ENCODE results near the gene RERE. TPM values are rescaled to one million over a fixed set of nuclear protein-coding genes. Genes with fewer than 3 reads are reported as not detected.

The RERE gene
- total and polyA plus RNA-seq, 2 experiments from 2014 or later, result 39.8 to 62.8 TPM

- Histone ChIP-seq H3K27ac (no peak overlapping the region), H3K4me2 (no peak overlapping the region), H3K4me3 (no peak overlapping the region), H2AFZ (no peak overlapping the region), H3K36me3 (replicated peaks; ENCODE audit: insufficient read depth, low read depth) (no peaks in the 10 kb centered on the region), H4K20me1 (ENCODE audit: insufficient read depth, poor library complexity, severe bottlenecking) (peaks cover 41% of the 10 kb centered on the region), H3K79me2 (peaks cover 100% of the 10 kb centered on the region), H3K9me3 (ENCODE audit: low read depth) (no peaks in the 10 kb centered on the region), H3K9me2 (replicated peaks; ENCODE audit: insufficient read depth) (no peaks in the 10 kb centered on the region), H3K4me1 (ENCODE audit: insufficient read depth) (peaks cover 26% of the 10 kb centered on the region), H3K27me3 (no peaks in the 10 kb centered on the region)
- DNase-seq (ENCODE audit: low spot score), result no peak
- WGBS (ENCODE audit: low lambda C conversion rate, missing lambda C conversion rate), result 99% methylated on average over 4 of the region's 4 CpGs
- TF ChIP-seq CTCF (IDR thresholded peaks at IDR 0.05; ENCODE audit: poor library complexity), result no peak
Observed at GRCh38 chr1:8810987-8811386, 6.5 kb downstream of the RERE start.

GRCh38 chr1:8809342-8809736 is 8.1 kb downstream of the RERE start:
- Histone ChIP-seq H2AFZ (no peak overlapping the region), H3K4me2 (no peak overlapping the region), H3K36me3 (replicated peaks; ENCODE audit: insufficient read depth, low read depth) (no peaks in the 10 kb centered on the region), H3K4me1 (ENCODE audit: insufficient read depth) (peaks cover 14% of the 10 kb centered on the region), H3K27ac (no peak overlapping the region), H3K79me2 (peaks cover 99% of the 10 kb centered on the region), H3K4me3 (no peak overlapping the region), H3K27me3 (no peaks in the 10 kb centered on the region), H4K20me1 (ENCODE audit: insufficient read depth, poor library complexity, severe bottlenecking) (peaks cover 41% of the 10 kb centered on the region), H3K9me3 (ENCODE audit: low read depth) (no peaks in the 10 kb centered on the region), H3K9me2 (replicated peaks; ENCODE audit: insufficient read depth) (no peaks in the 10 kb centered on the region)
- no peak for DNase-seq (ENCODE audit: low spot score)
- TF ChIP-seq EZH2 (IDR thresholded peaks at IDR 0.05; ENCODE audit: borderline replicate concordance), result no peak
- TF ChIP-seq CTCF (IDR thresholded peaks at IDR 0.05; ENCODE audit: poor library complexity), result no peak
- TF ChIP-seq EZH2phosphoT487 (IDR thresholded peaks at IDR 0.05; ENCODE audit: low read depth, severe bottlenecking, unreplicated experiment), result no peak
- 52% methylated on average over 1 of the region's 1 CpG for WGBS (ENCODE audit: low lambda C conversion rate, missing lambda C conversion rate)

GRCh38 chr1:8807004-8807403 is 10.4 kb downstream of the RERE start:
- 85% methylated on average over 8 of the region's 8 CpGs for WGBS (ENCODE audit: low lambda C conversion rate, missing lambda C conversion rate)
- Histone ChIP-seq H3K79me2 (peaks cover 99% of the 10 kb centered on the region), H3K4me2 (no peak overlapping the region), H3K9me2 (replicated peaks; ENCODE audit: insufficient read depth) (no peaks in the 10 kb centered on the region), H3K27ac (no peak overlapping the region), H3K9me3 (ENCODE audit: low read depth) (no peaks in the 10 kb centered on the region), H3K27me3 (no peaks in the 10 kb centered on the region), H3K4me1 (ENCODE audit: insufficient read depth) (no peaks in the 10 kb centered on the region), H3K4me3 (no peak overlapping the region), H2AFZ (no peak overlapping the region), H4K20me1 (ENCODE audit: insufficient read depth, poor library complexity, severe bottlenecking) (peaks cover 38% of the 10 kb centered on the region), H3K36me3 (replicated peaks; ENCODE audit: insufficient read depth, low read depth) (no peaks in the 10 kb centered on the region)
- no peak for DNase-seq (ENCODE audit: low spot score)
- TF ChIP-seq CTCF (IDR thresholded peaks at IDR 0.05; ENCODE audit: poor library complexity) (no peak), EZH2 (IDR thresholded peaks at IDR 0.05; ENCODE audit: borderline replicate concordance) (no peak), EZH2phosphoT487 (IDR thresholded peaks at IDR 0.05; ENCODE audit: low read depth, severe bottlenecking, unreplicated experiment) (no peak)

GRCh38 chr1:8800416-8800815 is 17.0 kb downstream of the RERE start:
- H3K36me3 ChIP-seq (replicated peaks; ENCODE audit: insufficient read depth, low read depth), result no peaks in the 10 kb centered on the region
- WGBS (ENCODE audit: low lambda C conversion rate, missing lambda C conversion rate), result 93% methylated on average over 5 of the region's 5 CpGs
- no peak for DNase-seq (ENCODE audit: low spot score)

More at GRCh38 chr1:8800416-8800815, 17.0 kb downstream of the RERE start:
- H3K9me3 ChIP-seq (ENCODE audit: low read depth), result no peaks in the 10 kb centered on the region
- H3K4me3 ChIP-seq, result no peak overlapping the region
- peaks cover 11% of the 10 kb centered on the region for H4K20me1 ChIP-seq (ENCODE audit: insufficient read depth, poor library complexity, severe bottlenecking)
- no peaks in the 10 kb centered on the region for H3K9me2 ChIP-seq (replicated peaks; ENCODE audit: insufficient read depth)
- no peaks in the 10 kb centered on the region for H3K4me1 ChIP-seq (ENCODE audit: insufficient read depth)
- TF ChIP-seq EZH2phosphoT487 (IDR thresholded peaks at IDR 0.05; ENCODE audit: low read depth, severe bottlenecking, unreplicated experiment) (no peak), CTCF (IDR thresholded peaks at IDR 0.05; ENCODE audit: poor library complexity) (no peak), EZH2 (IDR thresholded peaks at IDR 0.05; ENCODE audit: borderline replicate concordance) (no peak)
- H3K79me2 ChIP-seq, result peaks cover 100% of the 10 kb centered on the region
- no peaks in the 10 kb centered on the region for H3K27me3 ChIP-seq
- H2AFZ ChIP-seq, result no peak overlapping the region
- no peak overlapping the region for H3K27ac ChIP-seq
- no peak overlapping the region for H3K4me2 ChIP-seq

All from hepatocyte (in vitro differentiated cells).